Activated T-cell treated with anti-CD3 and anti-CD28 coated beads, Interleukin-2, amount 50 U/mL, for 72 hours (primary cell): ENCODE measurements around the gene FES. TPM values are rescaled to one million over a fixed set of nuclear protein-coding genes. Genes with fewer than 3 reads are reported as not detected.
A peak's percentile ranks its signal among the peaks of the same experiment; 100 is the strongest.

Source experiments
- ATAC-seq, 2 donors: fragments of 150-1000 bp; cut with Tn5 transposase; replicated peaks in 1 of 2; 2 replicates each; pipeline ENCODE4 v1.10.0; 2021; ENCODE audit warnings: moderate library complexity in 2 of 2, mild to moderate bottlenecking in 1 of 2
- DNase-seq, 2 donors: peaks; one replicate each; pipeline ENCODE4 v3.0.0; 2021 to 2022; ENCODE audit warnings: mixed read lengths in 1 of 2
- H3K27ac Mint-ChIP-seq: one replicate; pipeline ENCODE4 v1.8.0; 2022; ENCODE audit warnings: mild to moderate bottlenecking, moderate library complexity, mixed read lengths
- H3K27me3 Mint-ChIP-seq: one replicate; pipeline ENCODE4 v1.8.0; 2022; ENCODE audit warnings: low read depth, mixed read lengths
- H3K36me3 Mint-ChIP-seq, 2 donors: one replicate each; pipeline ENCODE4 v1.8.0; 2022; ENCODE audit warnings: mixed read lengths in 2 of 2, mild to moderate bottlenecking in 1 of 2; ENCODE audit not compliant: insufficient read depth in 2 of 2
- H3K4me1 Mint-ChIP-seq: one replicate; pipeline ENCODE4 v1.8.0; 2022; ENCODE audit warnings: low read depth, mixed read lengths
- H3K4me3 Mint-ChIP-seq, 2 donors: one replicate each; pipeline ENCODE4 v1.8.0; 2022; ENCODE audit warnings: mild to moderate bottlenecking in 2 of 2, mixed read lengths in 2 of 2, moderate library complexity in 2 of 2
- H3K9me3 Mint-ChIP-seq, 2 donors: one replicate each; pipeline ENCODE4 v1.8.0; 2022; ENCODE audit warnings: mixed read lengths in 2 of 2
- total RNA-seq, 2 donors: library from RNA; stranded (reverse); gene quantifications; one replicate each; pipeline ENCODE4 v1.2.3, GENCODE V29; 2022

The FES gene
- total RNA-seq, 2 donors from 2014 or later: 68.3 to 81.5 TPM

- H3K27ac Mint-ChIP-seq: peak overlapping the region; percentile 6
- no peak for DNase-seq
- no peak for ATAC-seq
- H3K27me3 Mint-ChIP-seq: no peaks in the 10 kb centered on the region
- no peaks in the 10 kb centered on the region for H3K9me3 Mint-ChIP-seq
- no peak overlapping the region for H3K4me3 Mint-ChIP-seq
- peaks cover 7 to 16% of the 10 kb centered on the region in 2 donors for H3K36me3 Mint-ChIP-seq
- peaks cover 86% of the 10 kb centered on the region for H3K4me1 Mint-ChIP-seq
These were observed 18.6 kb upstream of the FES start for GRCh38 chr15:90865702-90866101.

- Mint-ChIP-seq H3K4me1 (peaks cover 82% of the 10 kb centered on the region), H3K36me3 (peaks cover 10 to 18% of the 10 kb centered on the region in 2 donors), H3K27ac (peak overlapping the region; percentile 45), H3K4me3 (no peak overlapping the region), H3K9me3 (no peaks in the 10 kb centered on the region), H3K27me3 (no peaks in the 10 kb centered on the region)
- ATAC-seq: no peak
- no peak for DNase-seq
These were observed 18.1 kb upstream of the FES start for GRCh38 chr15:90866161-90866715.

GRCh38 chr15:90866800-90867199 is 17.5 kb upstream of the FES start:
- peaks cover 10 to 16% of the 10 kb centered on the region in 2 donors for H3K36me3 Mint-ChIP-seq
- no peaks in the 10 kb centered on the region for H3K27me3 Mint-ChIP-seq
- DNase-seq (no peak), ATAC-seq (no peak)
- no peak overlapping the region for H3K27ac Mint-ChIP-seq
- H3K9me3 Mint-ChIP-seq: no peaks in the 10 kb centered on the region
- H3K4me1 Mint-ChIP-seq: peaks cover 76% of the 10 kb centered on the region
- no peak overlapping the region for H3K4me3 Mint-ChIP-seq

- peak within 1 kb of the TSS; percentile 96 to 99 for H3K4me3 Mint-ChIP-seq
- DNase-seq (no peak), ATAC-seq (no peak)
- peaks cover 65% of the 10 kb centered on the region for H3K4me1 Mint-ChIP-seq
- H3K27me3 Mint-ChIP-seq: no peaks in the 10 kb centered on the region
- no peaks in the 10 kb centered on the region for H3K9me3 Mint-ChIP-seq
- H3K36me3 Mint-ChIP-seq: peaks cover 21 to 27% of the 10 kb centered on the region in 2 donors
- H3K27ac Mint-ChIP-seq: peak within 1 kb of the TSS; percentile 100
These were observed 16.0 kb upstream of the FES start, which contains the start of gene FURIN for GRCh38 chr15:90868261-90868689. Gene FURIN, plus strand, starts transcription at chr15:90868588. Its CDS starts 7,153 bp downstream, at chr15:90875741.

GRCh38 chr15:90869140-90869541 is 15.2 kb upstream of the FES start:
- DNase-seq: no peak
- Mint-ChIP-seq H3K27me3 (no peaks in the 10 kb centered on the region), H3K27ac (peak overlapping the region; percentile 100), H3K9me3 (no peaks in the 10 kb centered on the region), H3K4me1 (peaks cover 65% of the 10 kb centered on the region), H3K36me3 (peaks cover 24 to 30% of the 10 kb centered on the region in 2 donors), H3K4me3 (peak overlapping the region; percentile 96 to 99)
- peak; percentile 4 to 20 for ATAC-seq

- DNase-seq (peak; percentile 67 to 73), ATAC-seq (peak; percentile 66 to 70)
- Mint-ChIP-seq H3K27me3 (no peaks in the 10 kb centered on the region), H3K9me3 (no peaks in the 10 kb centered on the region), H3K36me3 (peaks cover 24 to 31% of the 10 kb centered on the region in 2 donors), H3K27ac (peak overlapping the region; percentile 100), H3K4me3 (peak overlapping the region; percentile 96 to 99), H3K4me1 (peaks cover 65% of the 10 kb centered on the region)
These were observed 14.5 kb upstream of the FES start for GRCh38 chr15:90869601-90870353.

GRCh38 chr15:90870354-90871138 is 13.8 kb upstream of the FES start:
- Mint-ChIP-seq H3K4me3 (peak overlapping the region; percentile 96 to 99), H3K9me3 (no peaks in the 10 kb centered on the region), H3K27ac (peak overlapping the region; percentile 100), H3K4me1 (peaks cover 70% of the 10 kb centered on the region), H3K36me3 (peaks cover 26 to 36% of the 10 kb centered on the region in 2 donors), H3K27me3 (no peaks in the 10 kb centered on the region)
- DNase-seq (no peak), ATAC-seq (no peak)

- peak in 1 of 2 donors; percentile 6 for ATAC-seq
These were observed 13.1 kb upstream of the FES start for GRCh38 chr15:90871139-90871715.

GRCh38 chr15:90871716-90872485 is 12.4 kb upstream of the FES start:
- no peaks in the 10 kb centered on the region for H3K9me3 Mint-ChIP-seq
- peaks cover 71% of the 10 kb centered on the region for H3K4me1 Mint-ChIP-seq
- no peaks in the 10 kb centered on the region for H3K27me3 Mint-ChIP-seq
- H3K27ac Mint-ChIP-seq: peak overlapping the region; percentile 100
- DNase-seq: peak in 1 of 2 donors; percentile 49
- ATAC-seq: peak in 1 of 2 donors; percentile 2
- H3K36me3 Mint-ChIP-seq: peaks cover 32 to 41% of the 10 kb centered on the region in 2 donors
- peak overlapping the region; percentile 90 to 98 for H3K4me3 Mint-ChIP-seq

More at GRCh38 chr15:90871139-90871715, 13.1 kb upstream of the FES start:
- peak in 1 of 2 donors; percentile 51 for DNase-seq
- no peaks in the 10 kb centered on the region for H3K27me3 Mint-ChIP-seq
- H3K27ac Mint-ChIP-seq: peak overlapping the region; percentile 100
- peaks cover 29 to 36% of the 10 kb centered on the region in 2 donors for H3K36me3 Mint-ChIP-seq
- peaks cover 71% of the 10 kb centered on the region for H3K4me1 Mint-ChIP-seq
- H3K9me3 Mint-ChIP-seq: no peaks in the 10 kb centered on the region
- H3K4me3 Mint-ChIP-seq: peak overlapping the region; percentile 96 to 99

- Mint-ChIP-seq H3K4me1 (peaks cover 73% of the 10 kb centered on the region), H3K27ac (peak overlapping the region; percentile 100), H3K27me3 (no peaks in the 10 kb centered on the region), H3K4me3 (peak overlapping the region; percentile 90 to 98), H3K36me3 (peaks cover 36 to 48% of the 10 kb centered on the region in 2 donors), H3K9me3 (no peaks in the 10 kb centered on the region)
- ATAC-seq (peak; percentile 72 to 74), DNase-seq (peak; percentile 74 to 76)
These were observed 11.7 kb upstream of the FES start for GRCh38 chr15:90872486-90873184.

- DNase-seq: no peak
- no peak for ATAC-seq
- peaks cover 37 to 50% of the 10 kb centered on the region in 2 donors for H3K36me3 Mint-ChIP-seq
- H3K4me3 Mint-ChIP-seq: peak overlapping the region; percentile 90 to 98
- peak overlapping the region; percentile 100 for H3K27ac Mint-ChIP-seq
- H3K4me1 Mint-ChIP-seq: peaks cover 73% of the 10 kb centered on the region
- H3K27me3 Mint-ChIP-seq: no peaks in the 10 kb centered on the region
- no peaks in the 10 kb centered on the region for H3K9me3 Mint-ChIP-seq
These were observed 10.8 kb upstream of the FES start for GRCh38 chr15:90873488-90873997.
